H9 (cell line): Measurements from ENCODE around the gene NANOS3. TPM values are rescaled to one million over a fixed set of nuclear protein-coding genes. Genes with fewer than 3 reads are reported as not detected.

ENCODE experiments used
- DNase-seq: peaks from one replicate; pipeline ENCODE4 v3.0.0-alpha.2; 2017
- H2AFZ ChIP-seq: one replicate; pipeline ENCODE4 v1.6.1; 2013; ENCODE audit warnings: mild to moderate bottlenecking, low read length, control low read depth, moderate library complexity
- H2AK5ac ChIP-seq: 2 replicates; pipeline ENCODE4 v1.6.1; 2013; ENCODE audit warnings: low read length, control low read depth, mixed read lengths; ENCODE audit not compliant: insufficient read length
- H2BK120ac ChIP-seq: one replicate; pipeline ENCODE4 v1.6.1; 2013; ENCODE audit warnings: low read depth, mild to moderate bottlenecking, low read length, control low read depth, inconsistent platforms; ENCODE audit not compliant: poor library complexity, severe bottlenecking
- H2BK12ac ChIP-seq: 2 replicates; pipeline ENCODE4 v1.6.1; 2013; ENCODE audit warnings: low read length, control low read depth, mixed read lengths, low read depth; ENCODE audit not compliant: insufficient read length
- H2BK15ac ChIP-seq: 2 replicates; pipeline ENCODE4 v1.6.1; 2013; ENCODE audit warnings: low read depth, low read length, control low read depth
- H2BK20ac ChIP-seq: one replicate; pipeline ENCODE4 v1.6.1; 2013; ENCODE audit warnings: low read depth, mild to moderate bottlenecking, low read length, control low read depth, inconsistent platforms; ENCODE audit not compliant: poor library complexity, severe bottlenecking
- H2BK5ac ChIP-seq: 2 replicates; pipeline ENCODE4 v1.6.1; 2013; ENCODE audit warnings: low read length, control low read depth, mixed read lengths; ENCODE audit not compliant: insufficient read length
- H3K14ac ChIP-seq: 2 replicates; pipeline ENCODE4 v1.6.1; 2013; ENCODE audit warnings: low read length, control low read depth; ENCODE audit not compliant: insufficient read depth
- H3K18ac ChIP-seq: 2 replicates; pipeline ENCODE4 v1.6.1; 2013; ENCODE audit warnings: low read depth, mild to moderate bottlenecking, mixed read lengths, low read length, control low read depth; ENCODE audit not compliant: insufficient read length
- H3K23ac ChIP-seq: 2 replicates; pipeline ENCODE4 v1.6.1; 2013; ENCODE audit warnings: low read length, control low read depth, mixed read lengths, low read depth; ENCODE audit not compliant: insufficient read length
- H3K23me2 ChIP-seq: 2 replicates; pipeline ENCODE4 v1.6.1; 2013; ENCODE audit warnings: low read depth, mild to moderate bottlenecking, mixed read lengths, low read length, control low read depth; ENCODE audit not compliant: insufficient read length, poor library complexity, severe bottlenecking
- H3K27ac ChIP-seq: 2 replicates; pipeline ENCODE4 v1.5.1; 2013; ENCODE audit warnings: low read length, control low read depth, mixed read lengths, low read depth; ENCODE audit not compliant: insufficient read length
- H3K27me3 ChIP-seq: 2 replicates; pipeline ENCODE4 v1.6.1; 2013; ENCODE audit warnings: low read length, control low read depth, inconsistent platforms; ENCODE audit not compliant: insufficient read depth
- H3K4ac ChIP-seq: 2 replicates; pipeline ENCODE4 v1.6.1; 2013; ENCODE audit warnings: low read depth, mild to moderate bottlenecking, control low read depth, inconsistent platforms, low read length, moderate library complexity
- H3K4me1 ChIP-seq: 2 replicates; pipeline ENCODE4 v1.6.1; 2013; ENCODE audit warnings: low read length, control low read depth, inconsistent platforms; ENCODE audit not compliant: insufficient read depth
- H3K4me2 ChIP-seq: 2 replicates; pipeline ENCODE4 v1.6.1; 2013; ENCODE audit warnings: low read length, control low read depth, mixed read lengths; ENCODE audit not compliant: insufficient read length, insufficient read depth
- H3K56ac ChIP-seq: 2 replicates; pipeline ENCODE4 v1.6.1; 2013; ENCODE audit warnings: low read depth, mild to moderate bottlenecking, mixed read lengths, low read length, control low read depth; ENCODE audit not compliant: insufficient read length
- H3K79me1 ChIP-seq: 2 replicates; pipeline ENCODE4 v1.6.1; 2013; ENCODE audit warnings: low read depth, mild to moderate bottlenecking, moderate library complexity, low read length, control low read depth, inconsistent platforms; ENCODE audit not compliant: insufficient read depth, poor library complexity, severe bottlenecking
- H3K79me2 ChIP-seq: 2 replicates; pipeline ENCODE4 v1.6.1; 2013; ENCODE audit warnings: low read length, control low read depth, inconsistent platforms; ENCODE audit not compliant: insufficient read depth
- H3K9ac ChIP-seq: 2 replicates; pipeline ENCODE4 v1.6.1; 2013; ENCODE audit warnings: low read length, control low read depth, mixed read lengths; ENCODE audit not compliant: insufficient read length; ENCODE audit errors: extremely low read depth
- H3K9me3 ChIP-seq: one replicate; pipeline ENCODE4 v1.6.1; 2013; ENCODE audit warnings: low read depth, low read length, inconsistent platforms; ENCODE audit not compliant: control insufficient read depth
- H3T11ph ChIP-seq: one replicate; pipeline ENCODE4 v1.6.1; 2013; ENCODE audit warnings: mild to moderate bottlenecking, low read length, control low read depth, inconsistent platforms
- H4K20me1 ChIP-seq: one replicate; pipeline ENCODE4 v1.6.1; 2013; ENCODE audit not compliant: control insufficient read depth, insufficient read length, insufficient read depth
- H4K5ac ChIP-seq: 2 replicates; pipeline ENCODE4 v1.6.1; 2013; ENCODE audit warnings: low read depth, mild to moderate bottlenecking, mixed read lengths, low read length, control low read depth; ENCODE audit not compliant: insufficient read length
- H4K8ac ChIP-seq: replicated peaks from 2 replicates; pipeline ENCODE4 v1.6.1; 2013; ENCODE audit warnings: low read length, control low read depth, mixed read lengths, low read depth; ENCODE audit not compliant: insufficient read length
- H4K91ac ChIP-seq: 2 replicates; pipeline ENCODE4 v1.6.1; 2013; ENCODE audit warnings: low read depth, mild to moderate bottlenecking, moderate library complexity, mixed read lengths, low read length, control low read depth; ENCODE audit not compliant: insufficient read length
- H3K27ac Mint-ChIP-seq, 3 experiments: 2 replicates in 2 of 3; 3 replicates in 1 of 3; pipeline ENCODE4 v1.8.0; 2020 to 2021; ENCODE audit warnings: mixed read lengths in 3 of 3, mild to moderate bottlenecking in 1 of 3, moderate library complexity in 1 of 3
- H3K27me3 Mint-ChIP-seq: 2 replicates; pipeline ENCODE4 v1.8.0; 2021; ENCODE audit warnings: low read depth, mild to moderate bottlenecking, moderate library complexity, mixed read lengths
- H3K36me3 Mint-ChIP-seq, 3 experiments: 2 replicates in 2 of 3; 3 replicates in 1 of 3; pipeline ENCODE4 v1.8.0; 2020 to 2021; ENCODE audit warnings: low read depth in 3 of 3, mixed read lengths in 3 of 3; ENCODE audit not compliant: insufficient read depth in 1 of 3
- H3K4me1 Mint-ChIP-seq, 2 experiments: 2 replicates each; pipeline ENCODE4 v1.8.0; 2020; ENCODE audit warnings: mixed read lengths in 2 of 2
- H3K4me3 Mint-ChIP-seq, 2 experiments: 2 replicates in 1 of 2; 3 replicates in 1 of 2; pipeline ENCODE4 v1.8.0; 2020 to 2021; ENCODE audit warnings: mild to moderate bottlenecking in 2 of 2, mixed read lengths in 2 of 2, moderate library complexity in 1 of 2
- H3K9me3 Mint-ChIP-seq, 2 experiments: 2 replicates in 1 of 2; 3 replicates in 1 of 2; pipeline ENCODE4 v1.8.0; 2020; ENCODE audit warnings: mild to moderate bottlenecking in 2 of 2, mixed read lengths in 2 of 2, moderate library complexity in 1 of 2
- CTCF ChIP-seq: fragments of 200-600 bp; sonication (generic); conservative IDR thresholded peaks from 3 replicates; pipeline ENCODE4 v1.8.0; 2021; ENCODE audit warnings: antibody characterized with exemption, mild to moderate bottlenecking
- WGBS: extraction: QIAGEN DNeasy Blood & Tissue Kit; methylation state at CpG from one replicate; pipeline ENCODE4 v1.1.7; 2013; ENCODE audit warnings: missing lambda C conversion rate, low lambda C conversion rate, mixed read lengths; ENCODE audit not compliant: insufficient read length; ENCODE audit errors: extremely low coverage; 5-methylcytosine and 5-hydroxymethylcytosine counted together
- total RNA-seq: library from RNA; stranded (reverse); gene quantifications from 2 replicates; pipeline ENCODE4 v1.2.1, GENCODE V29; 2021

The NANOS3 gene
- total RNA-seq, 1 experiment from 2014 or later = not detected

- Histone ChIP-seq H3K23ac (no peak overlapping the region), H4K20me1 (no peaks in the 10 kb centered on the region), H2AFZ (no peak overlapping the region), H3K79me2 (no peaks in the 10 kb centered on the region), H3K4me1 (no peaks in the 10 kb centered on the region), H2BK5ac (no peak overlapping the region), H3K4me2 (no peak overlapping the region), H3T11ph (no peak overlapping the region), H2BK12ac (no peak overlapping the region), H2AK5ac (no peak overlapping the region), H3K18ac (no peak overlapping the region), H4K8ac (no peak overlapping the region), H3K27me3 (no peaks in the 10 kb centered on the region), H2BK15ac (no peak overlapping the region), H3K23me2 (no peaks in the 10 kb centered on the region), H3K27ac (no peak overlapping the region), H3K14ac (no peak overlapping the region), H3K56ac (no peak overlapping the region), H4K5ac (no peak overlapping the region), H2BK120ac (no peak overlapping the region), H4K91ac (no peak overlapping the region), H3K4ac (no peak overlapping the region), H2BK20ac (no peak overlapping the region), H3K79me1 (no peaks in the 10 kb centered on the region), H3K9me3 (no peaks in the 10 kb centered on the region), H3K9ac (no peak overlapping the region)
- no peaks in the 10 kb centered on the region; the same call in 1 of the 2 replicates for H3K27me3 Mint-ChIP-seq
- H3K9me3 Mint-ChIP-seq = no peaks in the 10 kb centered on the region
- no peaks in the 10 kb centered on the region for H3K36me3 Mint-ChIP-seq
- WGBS = no CpG with 5 or more reads among the region's 10 CpGs
- no peak overlapping the region for H3K27ac Mint-ChIP-seq
- DNase-seq = no peak
- no peaks in the 10 kb centered on the region for H3K4me1 Mint-ChIP-seq
- TF ChIP-seq CTCF = no peak
- no peak overlapping the region for H3K4me3 Mint-ChIP-seq
Observed at GRCh38 chr19:13899393-13899792, 22.5 kb downstream of the NANOS3 start.
